ENCODE results near the gene RUFY1. TPM values are rescaled to one million over a fixed set of nuclear protein-coding genes. Genes with fewer than 3 reads are reported as not detected.
"Not testable (repeated sequence)": the region's sequence is repeated elsewhere in the genome, so short reads cannot be mapped to it uniquely, and the experiment has no call there.

Gene RUFY1
- total RNA-seq, 1 donor: 53.0 TPM

GRCh38 chr5:179553006-179553405 is 2.7 kb downstream of the RUFY1 start:
- H3K4me3 ChIP-seq (ENCODE audit: low read depth, low read length): no peak overlapping the region

GRCh38 chr5:179553875-179554274 is 3.5 kb downstream of the RUFY1 start:
- H3K4me3 ChIP-seq (ENCODE audit: low read depth, low read length): peak overlapping the region; percentile 17
- no peak for TF ChIP-seq CTCF (IDR thresholded peaks at IDR 0.05; ENCODE audit: insufficient read depth, low read length)
- DNase-seq (ENCODE audit: low read depth): peak; percentile 65

More at GRCh38 chr5:179553006-179553405, 2.7 kb downstream of the RUFY1 start:
- no peak for TF ChIP-seq CTCF (IDR thresholded peaks at IDR 0.05; ENCODE audit: insufficient read depth, low read length)
- no peak for DNase-seq (ENCODE audit: low read depth)

GRCh38 chr5:179554981-179555380 is 4.6 kb downstream of the RUFY1 start:
- no peak for TF ChIP-seq CTCF (IDR thresholded peaks at IDR 0.05; ENCODE audit: insufficient read depth, low read length)
- H3K4me3 ChIP-seq (ENCODE audit: low read depth, low read length): no peak overlapping the region
- no peak for DNase-seq (ENCODE audit: low read depth)

GRCh38 chr5:179558261-179558799 is 8.0 kb downstream of the RUFY1 start:
- DNase-seq (ENCODE audit: low read depth); H3K4me3 ChIP-seq (ENCODE audit: low read depth, low read length): not testable (repeated sequence)

GRCh38 chr5:179558932-179559283 is 8.6 kb downstream of the RUFY1 start:
- TF ChIP-seq CTCF (IDR thresholded peaks at IDR 0.05; ENCODE audit: insufficient read depth, low read length): no peak
- peak overlapping the region; percentile 89 for H3K4me3 ChIP-seq (ENCODE audit: low read depth, low read length)
- DNase-seq (ENCODE audit: low read depth): peak; percentile 16

- no peak for TF ChIP-seq CTCF (IDR thresholded peaks at IDR 0.05; ENCODE audit: insufficient read depth, low read length)
- H3K4me3 ChIP-seq (ENCODE audit: low read depth, low read length): peak overlapping the region; percentile 89
- peak; percentile 98 for DNase-seq (ENCODE audit: low read depth)
Observed at GRCh38 chr5:179559284-179560252, 9.2 kb downstream of the RUFY1 start.

GRCh38 chr5:179564526-179564925 is 14.2 kb downstream of the RUFY1 start:
- H3K4me3 ChIP-seq (ENCODE audit: low read depth, low read length): no peak overlapping the region
- DNase-seq (ENCODE audit: low read depth): no peak
- TF ChIP-seq CTCF (IDR thresholded peaks at IDR 0.05; ENCODE audit: insufficient read depth, low read length): no peak
